WERI-Rb-1 (cell line): Measurements from ENCODE around the gene ICAM4.
"Not testable (repeated sequence)": the region's sequence is repeated elsewhere in the genome, so short reads cannot be mapped to it uniquely, and the experiment has no call there.

Experiments used
- DNase-seq: peaks from one replicate; pipeline ENCODE4 v3.0.0-alpha.2; 2020
- H3K27ac ChIP-seq: fragments of 250-450 bp; sonication (Bioruptor Pico); 2 replicates; pipeline ENCODE4 v1.5.1; 2020; ENCODE audit warnings: mild to moderate bottlenecking, moderate library complexity
- H3K27me3 ChIP-seq: fragments of 250-450 bp; sonication (Bioruptor Pico); 2 replicates; pipeline ENCODE4 v1.5.1; 2021; ENCODE audit warnings: mild to moderate bottlenecking, low read depth, moderate library complexity; ENCODE audit not compliant: insufficient read depth, severe bottlenecking
- H3K36me3 ChIP-seq: fragments of 250-450 bp; sonication (Bioruptor Pico); 2 replicates; pipeline ENCODE4 v1.5.1; 2020; ENCODE audit warnings: mild to moderate bottlenecking, moderate library complexity
- H3K4me3 ChIP-seq: 2 replicates; pipeline ENCODE4 v1.5.1; 2011; ENCODE audit warnings: low read depth, mild to moderate bottlenecking, control low read depth, low read length
- H3K9me3 ChIP-seq: fragments of 250-450 bp; sonication (Bioruptor Pico); 2 replicates; pipeline ENCODE4 v1.5.1; 2021; ENCODE audit warnings: mild to moderate bottlenecking, moderate library complexity; ENCODE audit not compliant: severe bottlenecking
- CTCF ChIP-seq: IDR thresholded peaks from 2 replicates; pipeline ENCODE4 v1.5.1; 2011; ENCODE audit warnings: low read depth, mild to moderate bottlenecking, control low read depth, inconsistent platforms, low read length

The ICAM4 gene

DNA sequence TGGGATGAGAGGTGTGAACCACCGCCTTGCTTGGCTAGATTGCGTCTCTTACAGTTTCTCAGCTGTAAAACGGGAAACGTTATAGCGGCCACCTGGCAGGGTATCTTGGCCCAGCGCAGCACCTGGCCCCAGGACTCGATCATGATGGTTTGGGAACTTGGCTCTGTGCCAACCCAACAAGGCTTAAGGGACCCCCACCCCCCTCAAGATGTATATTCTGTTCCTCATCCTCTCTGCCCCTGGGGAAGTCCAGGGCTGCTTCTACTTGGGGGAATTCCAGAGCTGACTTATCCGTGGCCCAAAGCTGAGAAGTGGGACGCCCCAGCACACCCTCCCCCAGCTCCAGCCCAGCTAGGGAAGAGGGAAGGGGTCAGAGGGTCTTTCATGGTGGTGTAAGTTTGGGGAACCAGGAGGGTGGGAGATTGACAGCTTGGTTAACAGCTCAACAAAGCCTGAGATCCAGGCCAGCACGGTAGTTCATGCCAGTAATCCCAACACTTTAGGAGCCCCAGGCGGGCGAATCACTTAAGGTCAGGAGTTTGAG, 15.1 kb upstream of the ICAM4 start:
- TF ChIP-seq CTCF: no peak
- no peak for DNase-seq
- no peaks in the 10 kb centered on the region for H3K9me3 ChIP-seq
- no peak overlapping the region for H3K4me3 ChIP-seq
- peaks cover 7% of the 10 kb centered on the region for H3K27me3 ChIP-seq
- no peaks in the 10 kb centered on the region for H3K36me3 ChIP-seq
- H3K27ac ChIP-seq: no peak overlapping the region

GRCh38 chr19:10274589-10274988, 12.2 kb upstream of the ICAM4 start:
- Histone ChIP-seq H3K27me3 (peaks cover 7% of the 10 kb centered on the region), H3K36me3 (no peaks in the 10 kb centered on the region), H3K9me3 (no peaks in the 10 kb centered on the region), H3K4me3 (no peak overlapping the region), H3K27ac (no peak overlapping the region)
- TF ChIP-seq CTCF: no peak
- DNase-seq: no peak

- H3K4me3 ChIP-seq: no peak overlapping the region
- H3K9me3 ChIP-seq: no peaks in the 10 kb centered on the region
- H3K36me3 ChIP-seq: no peaks in the 10 kb centered on the region
- no peaks in the 10 kb centered on the region for H3K27me3 ChIP-seq
- no peak overlapping the region for H3K27ac ChIP-seq
- no peak for DNase-seq
- no peak for TF ChIP-seq CTCF
These were observed 8.8 kb upstream of the ICAM4 start for GRCh38 chr19:10277795-10278589.

DNA sequence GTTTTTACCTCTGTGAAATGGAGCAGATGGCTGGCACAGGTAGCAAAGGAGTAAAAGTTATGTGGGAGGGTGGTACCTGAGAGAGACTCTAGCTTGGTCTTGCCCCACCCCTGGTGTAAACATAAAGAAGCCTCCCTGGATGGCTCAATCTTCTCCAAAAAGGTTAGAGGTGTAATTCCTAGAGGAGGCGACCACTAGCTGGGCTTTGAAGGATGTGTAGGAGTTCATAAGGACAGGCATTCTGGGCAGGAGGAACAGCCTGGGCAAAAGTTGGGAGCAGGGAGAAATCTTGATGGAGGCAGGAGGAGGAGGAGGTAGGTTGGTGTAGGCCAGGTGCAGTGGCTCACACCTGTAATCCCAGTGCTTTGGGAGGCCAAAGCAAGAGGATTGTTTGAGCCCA, 7.8 kb upstream of the ICAM4 start:
- DNase-seq: no peak
- no peaks in the 10 kb centered on the region for H3K27me3 ChIP-seq
- H3K36me3 ChIP-seq: no peaks in the 10 kb centered on the region
- no peak overlapping the region for H3K27ac ChIP-seq
- no peak for TF ChIP-seq CTCF
- H3K9me3 ChIP-seq: no peaks in the 10 kb centered on the region
- H3K4me3 ChIP-seq: no peak overlapping the region

GRCh38 chr19:10279737-10280442, 6.9 kb upstream of the ICAM4 start:
- TF ChIP-seq CTCF: no peak
- Histone ChIP-seq H3K9me3 (no peaks in the 10 kb centered on the region), H3K36me3 (no peaks in the 10 kb centered on the region)

GRCh38 chr19:10282043-10282442, 4.7 kb upstream of the ICAM4 start:
- H3K36me3 ChIP-seq, H3K4me3 ChIP-seq, H3K9me3 ChIP-seq, H3K27ac ChIP-seq, DNase-seq, H3K27me3 ChIP-seq: not testable (repeated sequence)

More at GRCh38 chr19:10279737-10280442, 6.9 kb upstream of the ICAM4 start:
- H3K27me3 ChIP-seq: no peaks in the 10 kb centered on the region
- no peak overlapping the region for H3K27ac ChIP-seq
- no peak overlapping the region for H3K4me3 ChIP-seq
- no peak for DNase-seq
